Activated CD4-positive, alpha-beta memory T cell treated with anti-CD3 and anti-CD28 coated beads for 36 hours (primary cell): Measurements from ENCODE around the gene ITGB8. TPM values are rescaled to one million over a fixed set of nuclear protein-coding genes. Genes with fewer than 3 reads are reported as not detected.

Experiments
- CTCF ChIA-PET: fragments of 350-600 bp; sonication (Branson Sonifier 250); formaldehyde crosslinking; loops from one replicate; lab custom pipeline; 2021; ENCODE audit warnings: antibody characterized with exemption, inconsistent platforms; lab: Charles Lee
- POLR2A ChIA-PET: fragments of 350-600 bp; sonication (Branson Sonifier 250); formaldehyde crosslinking; loops from one replicate; lab custom pipeline; 2021; ENCODE audit warnings: antibody characterized with exemption; lab: Charles Lee
- DNase-seq: peaks from one replicate; pipeline ENCODE4 v3.0.0-alpha.2; 2020
- H3K27ac Mint-ChIP-seq: one replicate; pipeline ENCODE4 v1.8.0; 2021; ENCODE audit warnings: mixed read lengths
- H3K27me3 Mint-ChIP-seq: one replicate; pipeline ENCODE4 v1.8.0; 2021; ENCODE audit warnings: mixed read lengths
- H3K36me3 Mint-ChIP-seq: one replicate; pipeline ENCODE4 v1.8.0; 2021; ENCODE audit warnings: mixed read lengths
- H3K4me1 Mint-ChIP-seq: one replicate; pipeline ENCODE4 v1.8.0; 2021; ENCODE audit warnings: low read depth, mixed read lengths
- H3K4me3 Mint-ChIP-seq: one replicate; pipeline ENCODE4 v1.8.0; 2021; ENCODE audit warnings: mild to moderate bottlenecking, mixed read lengths
- H3K9me3 Mint-ChIP-seq: one replicate; pipeline ENCODE4 v1.8.0; 2021; ENCODE audit warnings: mixed read lengths
- intact Hi-C: fragments of 100-400 bp; cut with micrococcal nuclease; formaldehyde crosslinking; loops from one replicate; pipeline ENCODE4 v1.15.1; 2023
- total RNA-seq, 2 experiments: library from RNA; stranded (reverse); gene quantifications; one replicate each; pipeline ENCODE4 v1.2.3, GENCODE V29; 2021

ITGB8 gene
- total RNA-seq, 2 experiments from 2014 or later: not detected

- POLR2A ChIA-PET: no interaction called here
- H3K27ac Mint-ChIP-seq: no peak overlapping the region
- no peak overlapping the region for H3K4me3 Mint-ChIP-seq
- H3K27me3 Mint-ChIP-seq: no peaks in the 10 kb centered on the region
- CTCF ChIA-PET: no interaction called here
- intact Hi-C loops: loop anchor here (10.0 kb wide), 1 partner anchor 687 kb away; no protein-coding TSS in a partner anchor
- H3K36me3 Mint-ChIP-seq: no peaks in the 10 kb centered on the region
- peaks cover 2% of the 10 kb centered on the region for H3K9me3 Mint-ChIP-seq
- no peaks in the 10 kb centered on the region for H3K4me1 Mint-ChIP-seq
- no peak for DNase-seq
These were observed 110.6 kb downstream of the ITGB8 start for GRCh38 chr7:20441346-20441745.

GRCh38 chr7:20441991-20442441 is 111.3 kb downstream of the ITGB8 start:
- Mint-ChIP-seq H3K9me3 (peaks cover 2% of the 10 kb centered on the region), H3K27me3 (no peaks in the 10 kb centered on the region), H3K4me3 (no peak overlapping the region), H3K4me1 (no peaks in the 10 kb centered on the region), H3K27ac (no peak overlapping the region), H3K36me3 (no peaks in the 10 kb centered on the region)
- ChIA-PET POLR2A (no interaction called here), CTCF (no interaction called here)
- DNase-seq: no peak
- intact Hi-C loops: loop anchor here (10.0 kb wide), 1 partner anchor 687 kb away; no protein-coding TSS in a partner anchor

GRCh38 chr7:20442951-20443350 is 112.3 kb downstream of the ITGB8 start:
- Mint-ChIP-seq H3K27me3 (no peaks in the 10 kb centered on the region), H3K36me3 (no peaks in the 10 kb centered on the region)

GRCh38 chr7:20444030-20444800 is 113.5 kb downstream of the ITGB8 start:
- Mint-ChIP-seq H3K27ac (no peak overlapping the region), H3K4me3 (no peak overlapping the region), H3K27me3 (no peaks in the 10 kb centered on the region), H3K36me3 (no peaks in the 10 kb centered on the region), H3K9me3 (peaks cover 2% of the 10 kb centered on the region), H3K4me1 (no peaks in the 10 kb centered on the region)
- CTCF ChIA-PET: no interaction called here
- POLR2A ChIA-PET: no interaction called here
- no peak for DNase-seq
- intact Hi-C loops: loop anchor here (10.0 kb wide), 1 partner anchor 689 kb away; no protein-coding TSS in a partner anchor

More at GRCh38 chr7:20442951-20443350, 112.3 kb downstream of the ITGB8 start:
- POLR2A ChIA-PET: no interaction called here
- DNase-seq: no peak
- Mint-ChIP-seq H3K27ac (no peak overlapping the region), H3K9me3 (peaks cover 2% of the 10 kb centered on the region), H3K4me3 (no peak overlapping the region), H3K4me1 (no peaks in the 10 kb centered on the region)
- CTCF ChIA-PET: no interaction called here
- intact Hi-C loops: loop anchor here (10.0 kb wide), 1 partner anchor 688 kb away; no protein-coding TSS in a partner anchor

- Mint-ChIP-seq H3K4me1 (no peaks in the 10 kb centered on the region), H3K27me3 (no peaks in the 10 kb centered on the region), H3K4me3 (no peak overlapping the region), H3K36me3 (no peaks in the 10 kb centered on the region), H3K9me3 (peaks cover 2% of the 10 kb centered on the region), H3K27ac (no peak overlapping the region)
- ChIA-PET CTCF (no interaction called here), POLR2A (no interaction called here)
- intact Hi-C loops: loop anchor here (10.0 kb wide), 1 partner anchor 692 kb away; no protein-coding TSS in a partner anchor
- no peak for DNase-seq
These were observed 116.4 kb downstream of the ITGB8 start for GRCh38 chr7:20447021-20447650.

GRCh38 chr7:20449176-20449575 is 118.5 kb downstream of the ITGB8 start:
- no peak for DNase-seq
- Mint-ChIP-seq H3K27ac (no peak overlapping the region), H3K4me3 (no peak overlapping the region), H3K36me3 (no peaks in the 10 kb centered on the region), H3K9me3 (peaks cover 2% of the 10 kb centered on the region), H3K27me3 (no peaks in the 10 kb centered on the region), H3K4me1 (no peaks in the 10 kb centered on the region)
- CTCF ChIA-PET: no interaction called here
- POLR2A ChIA-PET: no interaction called here
- intact Hi-C loops: loop anchor here (10.0 kb wide), 1 partner anchor 694 kb away; no protein-coding TSS in a partner anchor

- Mint-ChIP-seq H3K9me3 (no peaks in the 10 kb centered on the region), H3K36me3 (no peaks in the 10 kb centered on the region), H3K27ac (no peak overlapping the region), H3K4me1 (no peaks in the 10 kb centered on the region), H3K4me3 (no peak overlapping the region), H3K27me3 (no peaks in the 10 kb centered on the region)
- no peak for DNase-seq
- ChIA-PET CTCF (interaction anchor here (0.6 kb wide), 1 partner anchor 694 kb away, joined by 4 read pairs; no protein-coding TSS in a partner anchor), POLR2A (no interaction called here)
- intact Hi-C loops: no loop called here
These were observed 119.8 kb downstream of the ITGB8 start for GRCh38 chr7:20450536-20450935.

GRCh38 chr7:20454202-20454601 is 123.5 kb downstream of the ITGB8 start:
- intact Hi-C loops: no loop called here
- ChIA-PET CTCF (no interaction called here), POLR2A (no interaction called here)
- Mint-ChIP-seq H3K27me3 (no peaks in the 10 kb centered on the region), H3K9me3 (no peaks in the 10 kb centered on the region), H3K27ac (no peak overlapping the region), H3K4me1 (no peaks in the 10 kb centered on the region), H3K36me3 (no peaks in the 10 kb centered on the region), H3K4me3 (no peak overlapping the region)
- DNase-seq: no peak

GRCh38 chr7:20456701-20457100 is 126.0 kb downstream of the ITGB8 start:
- no peaks in the 10 kb centered on the region for H3K4me1 Mint-ChIP-seq
- no peak for DNase-seq
- no peaks in the 10 kb centered on the region for H3K36me3 Mint-ChIP-seq
- H3K27ac Mint-ChIP-seq: no peak overlapping the region
- CTCF ChIA-PET: no interaction called here
- POLR2A ChIA-PET: no interaction called here
- no peak overlapping the region for H3K4me3 Mint-ChIP-seq
- no peaks in the 10 kb centered on the region for H3K27me3 Mint-ChIP-seq
- intact Hi-C loops: no loop called here
- no peaks in the 10 kb centered on the region for H3K9me3 Mint-ChIP-seq

GRCh38 chr7:20458521-20458920 is 127.8 kb downstream of the ITGB8 start:
- Mint-ChIP-seq H3K36me3 (no peaks in the 10 kb centered on the region), H3K4me3 (no peak overlapping the region), H3K4me1 (no peaks in the 10 kb centered on the region), H3K27me3 (no peaks in the 10 kb centered on the region), H3K27ac (no peak overlapping the region), H3K9me3 (no peaks in the 10 kb centered on the region)
- intact Hi-C loops: no loop called here
- no peak for DNase-seq
- ChIA-PET CTCF (no interaction called here), POLR2A (no interaction called here)

GRCh38 chr7:20459419-20459818 is 128.7 kb downstream of the ITGB8 start:
- H3K4me3 Mint-ChIP-seq: no peak overlapping the region
- no peaks in the 10 kb centered on the region for H3K4me1 Mint-ChIP-seq

GRCh38 chr7:20464891-20465290 is 134.2 kb downstream of the ITGB8 start:
- CTCF ChIA-PET: no interaction called here
- Mint-ChIP-seq H3K4me1 (no peaks in the 10 kb centered on the region), H3K9me3 (no peaks in the 10 kb centered on the region), H3K4me3 (no peak overlapping the region), H3K27me3 (no peaks in the 10 kb centered on the region), H3K36me3 (no peaks in the 10 kb centered on the region), H3K27ac (no peak overlapping the region)
- no peak for DNase-seq
- POLR2A ChIA-PET: no interaction called here
- intact Hi-C loops: no loop called here

More at GRCh38 chr7:20459419-20459818, 128.7 kb downstream of the ITGB8 start:
- no peaks in the 10 kb centered on the region for H3K9me3 Mint-ChIP-seq
- H3K27me3 Mint-ChIP-seq: no peaks in the 10 kb centered on the region
- H3K36me3 Mint-ChIP-seq: no peaks in the 10 kb centered on the region
- H3K27ac Mint-ChIP-seq: no peak overlapping the region
- POLR2A ChIA-PET: no interaction called here
- CTCF ChIA-PET: no interaction called here
- no peak for DNase-seq
- intact Hi-C loops: no loop called here
